ENCODE results near the gene NRDE2. TPM values are rescaled to one million over a fixed set of nuclear protein-coding genes. Genes with fewer than 3 reads are reported as not detected.

Gene NRDE2
- total RNA-seq, 1 donor from 2014 or later, result 20.8 TPM

- no peak for TF ChIP-seq CTCF (IDR thresholded peaks at IDR 0.05; ENCODE audit: unreplicated experiment)
- H3K4me3 Mint-ChIP-seq (ENCODE audit: unreplicated experiment), result no peak overlapping the region
Measured at GRCh38 chr14:90318016-90318415, 13.7 kb downstream of the NRDE2 start.

GRCh38 chr14:90317286-90317685 is 14.5 kb downstream of the NRDE2 start:
- H3K27ac Mint-ChIP-seq (ENCODE audit: unreplicated experiment), result no peak overlapping the region
- peaks cover 18% of the 10 kb centered on the region for H3K36me3 Mint-ChIP-seq (ENCODE audit: low read depth, unreplicated experiment)
- no peak for DNase-seq (ENCODE audit: low spot score)
- TF ChIP-seq CTCF (IDR thresholded peaks at IDR 0.05; ENCODE audit: unreplicated experiment), result no peak
- H3K4me1 Mint-ChIP-seq (ENCODE audit: unreplicated experiment), result peaks cover 5% of the 10 kb centered on the region
- H3K4me3 Mint-ChIP-seq (ENCODE audit: unreplicated experiment), result no peak overlapping the region
- no peaks in the 10 kb centered on the region for H3K27me3 Mint-ChIP-seq (ENCODE audit: unreplicated experiment)
- no peaks in the 10 kb centered on the region for H3K9me3 Mint-ChIP-seq (ENCODE audit: unreplicated experiment)

More at GRCh38 chr14:90318016-90318415, 13.7 kb downstream of the NRDE2 start:
- no peak for DNase-seq (ENCODE audit: low spot score)
- H3K9me3 Mint-ChIP-seq (ENCODE audit: unreplicated experiment), result no peaks in the 10 kb centered on the region
- H3K27ac Mint-ChIP-seq (ENCODE audit: unreplicated experiment), result no peak overlapping the region
- no peaks in the 10 kb centered on the region for H3K27me3 Mint-ChIP-seq (ENCODE audit: unreplicated experiment)
- peaks cover 5% of the 10 kb centered on the region for H3K4me1 Mint-ChIP-seq (ENCODE audit: unreplicated experiment)
- peaks cover 18% of the 10 kb centered on the region for H3K36me3 Mint-ChIP-seq (ENCODE audit: low read depth, unreplicated experiment)

- TF ChIP-seq CTCF (IDR thresholded peaks at IDR 0.05; ENCODE audit: unreplicated experiment), result no peak
- H3K4me3 Mint-ChIP-seq (ENCODE audit: unreplicated experiment), result no peak overlapping the region
- H3K9me3 Mint-ChIP-seq (ENCODE audit: unreplicated experiment), result no peaks in the 10 kb centered on the region
- H3K27ac Mint-ChIP-seq (ENCODE audit: unreplicated experiment), result no peak overlapping the region
- H3K4me1 Mint-ChIP-seq (ENCODE audit: unreplicated experiment), result no peaks in the 10 kb centered on the region
- H3K36me3 Mint-ChIP-seq (ENCODE audit: low read depth, unreplicated experiment), result peaks cover 18% of the 10 kb centered on the region
- no peaks in the 10 kb centered on the region for H3K27me3 Mint-ChIP-seq (ENCODE audit: unreplicated experiment)
- DNase-seq (ENCODE audit: low spot score), result no peak
Measured at GRCh38 chr14:90308561-90308960, 23.2 kb downstream of the NRDE2 start.

GRCh38 chr14:90305176-90305601 is 26.6 kb downstream of the NRDE2 start:
- no peak for TF ChIP-seq CTCF (IDR thresholded peaks at IDR 0.05; ENCODE audit: unreplicated experiment)
- Mint-ChIP-seq H3K4me1 (ENCODE audit: unreplicated experiment) (peaks cover 7% of the 10 kb centered on the region), H3K36me3 (ENCODE audit: low read depth, unreplicated experiment) (peaks cover 26% of the 10 kb centered on the region), H3K27me3 (ENCODE audit: unreplicated experiment) (peaks cover 3% of the 10 kb centered on the region), H3K9me3 (ENCODE audit: unreplicated experiment) (no peaks in the 10 kb centered on the region), H3K4me3 (ENCODE audit: unreplicated experiment) (no peak overlapping the region), H3K27ac (ENCODE audit: unreplicated experiment) (no peak overlapping the region)
- DNase-seq (ENCODE audit: low spot score), result no peak

GRCh38 chr14:90304502-90304901 is 27.2 kb downstream of the NRDE2 start:
- H3K36me3 Mint-ChIP-seq (ENCODE audit: low read depth, unreplicated experiment), result peaks cover 26% of the 10 kb centered on the region
- H3K9me3 Mint-ChIP-seq (ENCODE audit: unreplicated experiment), result no peaks in the 10 kb centered on the region
- no peak overlapping the region for H3K4me3 Mint-ChIP-seq (ENCODE audit: unreplicated experiment)
- H3K4me1 Mint-ChIP-seq (ENCODE audit: unreplicated experiment), result peaks cover 7% of the 10 kb centered on the region
- peaks cover 4% of the 10 kb centered on the region for H3K27me3 Mint-ChIP-seq (ENCODE audit: unreplicated experiment)
- no peak overlapping the region for H3K27ac Mint-ChIP-seq (ENCODE audit: unreplicated experiment)
- DNase-seq (ENCODE audit: low spot score), result no peak
- TF ChIP-seq CTCF (IDR thresholded peaks at IDR 0.05; ENCODE audit: unreplicated experiment), result no peak

Data from endothelial cell (in vitro differentiated cells).